GM23248 (cell line): ENCODE results near the gene SLC6A7.

Experiments used
- EZH2 ChIP-seq: fragments of 200-600 bp; sonication (generic); IDR thresholded peaks from 2 replicates; pipeline ENCODE4 v1.6.1; 2018; ENCODE audit warnings: antibody characterized with exemption, mild to moderate bottlenecking; ENCODE audit not compliant: insufficient read depth, poor library complexity, severe bottlenecking
- EZH2phosphoT487 ChIP-seq: fragments of 200-600 bp; sonication (generic); IDR thresholded peaks from 2 replicates; pipeline ENCODE4 v1.6.1; 2018; ENCODE audit warnings: antibody characterized with exemption, moderate library complexity, mild to moderate bottlenecking, low read depth; ENCODE audit not compliant: insufficient read depth

GRCh38 chr5:150172556-150172955 is 17.3 kb upstream of the SLC6A7 start:
- no peak for TF ChIP-seq EZH2
- TF ChIP-seq EZH2phosphoT487: no peak
